Liver (tissue), 9 donors: ENCODE measurements around the gene NLRP6. TPM values are rescaled to one million over a fixed set of nuclear protein-coding genes. Genes with fewer than 3 reads are reported as not detected.
"Not testable (repeated sequence)": the region's sequence is repeated elsewhere in the genome, so short reads cannot be mapped to it uniquely, and the experiment has no call there.

Experiments used
- DNase-seq: peaks from one replicate; pipeline ENCODE4 v3.0.0-alpha.2; 2017; ENCODE audit warnings: low spot score
- H3K27ac ChIP-seq, 2 donors: one replicate each; pipeline ENCODE4 v1.7.0; 2013; ENCODE audit warnings: inconsistent platforms in 2 of 2, low read length in 2 of 2, control low read depth in 1 of 2, low read depth in 1 of 2, mild to moderate bottlenecking in 1 of 2
- H3K27me3 ChIP-seq, 4 donors: one replicate each; pipeline versions ENCODE4 v1.6.1 to v1.7.0; 2013; ENCODE audit warnings: low read length in 3 of 4, inconsistent platforms in 1 of 4, mild to moderate bottlenecking in 1 of 4, moderate library complexity in 1 of 4; ENCODE audit not compliant: control insufficient read depth in 4 of 4, insufficient read depth in 4 of 4
- H3K36me3 ChIP-seq, 4 donors: one replicate each; pipeline versions ENCODE4 v1.6.1 to v1.7.0; 2013; ENCODE audit warnings: low read length in 3 of 4, mild to moderate bottlenecking in 3 of 4, low read depth in 1 of 4, moderate library complexity in 1 of 4; ENCODE audit not compliant: control insufficient read depth in 4 of 4, insufficient read depth in 3 of 4
- H3K4me1 ChIP-seq, 4 donors: one replicate each; pipeline versions ENCODE4 v1.6.1 to v1.7.0; 2013; ENCODE audit warnings: low read length in 3 of 4, mild to moderate bottlenecking in 3 of 4, moderate library complexity in 1 of 4; ENCODE audit not compliant: control insufficient read depth in 4 of 4, insufficient read depth in 4 of 4
- H3K4me3 ChIP-seq, 3 donors: one replicate each; pipeline versions ENCODE4 v1.6.1 to v1.7.0; 2013; ENCODE audit warnings: low read length in 3 of 3, control low read depth in 1 of 3, low read depth in 1 of 3, mild to moderate bottlenecking in 1 of 3
- H3K9ac ChIP-seq, 2 donors: one replicate each; pipeline ENCODE4 v1.7.0; 2013; ENCODE audit warnings: low read length in 2 of 2, mild to moderate bottlenecking in 2 of 2, moderate library complexity in 2 of 2, control low read depth in 1 of 2, low read depth in 1 of 2
- H3K9me3 ChIP-seq, 4 donors: one replicate each; pipeline versions ENCODE4 v1.6.1 to v1.7.0; 2013; ENCODE audit warnings: low read length in 3 of 4; ENCODE audit not compliant: control insufficient read depth in 4 of 4
- ATF3 ChIP-seq: IDR thresholded peaks from 2 replicates; pipeline ENCODE4 v1.6.1; 2016; ENCODE audit warnings: antibody characterized with exemption
- CTCF ChIP-seq: fragments of 150-350 bp; IDR thresholded peaks from 2 replicates; pipeline ENCODE4 v1.5.1; 2017; ENCODE audit warnings: improper control_type of control experiment, low read depth, low read length; ENCODE audit not compliant: missing input control
- EGR1 ChIP-seq, 2 donors: IDR thresholded peaks; 2 replicates each; pipeline ENCODE4 v1.6.1; 2016 to 2018; ENCODE audit warnings: antibody characterized with exemption in 2 of 2, low read depth in 2 of 2
- FOXA1 ChIP-seq: IDR thresholded peaks from 2 replicates; pipeline ENCODE4 v1.6.1; 2016; ENCODE audit warnings: antibody characterized with exemption
- FOXA2 ChIP-seq: IDR thresholded peaks from 2 replicates; pipeline ENCODE4 v1.6.1; 2016; ENCODE audit warnings: antibody characterized with exemption
- GABPA ChIP-seq, 2 donors: IDR thresholded peaks in 1 of 2; conservative IDR thresholded peaks in 1 of 2; 2 replicates each; pipeline ENCODE4 v1.6.1; 2016; ENCODE audit warnings: antibody characterized with exemption in 2 of 2, mild to moderate bottlenecking in 1 of 2, moderate library complexity in 1 of 2
- HNF4A ChIP-seq, 2 donors: conservative IDR thresholded peaks; 2 replicates each; pipeline ENCODE4 v1.6.1; 2016; ENCODE audit warnings: antibody characterized with exemption in 2 of 2, mild to moderate bottlenecking in 2 of 2
- HNF4G ChIP-seq: IDR thresholded peaks from 2 replicates; pipeline ENCODE4 v1.6.1; 2016; ENCODE audit warnings: antibody characterized with exemption
- JUND ChIP-seq, 2 donors: IDR thresholded peaks; 2 replicates each; pipeline ENCODE4 v1.6.1; 2016; ENCODE audit warnings: antibody characterized with exemption in 2 of 2
- MAX ChIP-seq: IDR thresholded peaks from 2 replicates; pipeline ENCODE4 v1.6.1; 2016; ENCODE audit warnings: antibody characterized with exemption
- RAD21 ChIP-seq, 2 donors: IDR thresholded peaks; 2 replicates each; pipeline ENCODE4 v1.6.1; 2016; ENCODE audit warnings: antibody characterized with exemption in 2 of 2, mild to moderate bottlenecking in 2 of 2
- REST ChIP-seq: IDR thresholded peaks from 2 replicates; pipeline ENCODE4 v1.6.1; 2016; ENCODE audit warnings: antibody characterized with exemption, mild to moderate bottlenecking
- RXRA ChIP-seq, 2 donors: IDR thresholded peaks; 2 replicates each; pipeline ENCODE4 v1.6.1; 2017 to 2018; ENCODE audit warnings: antibody characterized with exemption in 2 of 2, mild to moderate bottlenecking in 1 of 2
- SP1 ChIP-seq: IDR thresholded peaks from 2 replicates; pipeline ENCODE4 v1.6.1; 2018; ENCODE audit warnings: antibody characterized with exemption, mild to moderate bottlenecking
- YY1 ChIP-seq: IDR thresholded peaks from 2 replicates; pipeline ENCODE4 v1.6.1; 2016; ENCODE audit warnings: antibody characterized with exemption, mild to moderate bottlenecking
- ZBTB33 ChIP-seq: IDR thresholded peaks from 2 replicates; pipeline ENCODE4 v1.6.1; 2016; ENCODE audit warnings: antibody characterized with exemption
- WGBS: extraction: QIAGEN DNeasy Blood & Tissue Kit; methylation state at CpG from one replicate; pipeline ENCODE4 v1.1.7; 2013; 5-methylcytosine and 5-hydroxymethylcytosine counted together
- polyA plus RNA-seq, 2 donors: library from polyadenylated mRNA; stranded (reverse) in 1 of 2; unstranded in 1 of 2; fragments of 200-250 nt in 1 of 2; fragments of >200 nt in 1 of 2; fragmentation: Nextera tagmentation in 1 of 2; extraction: Ambion mirVana in 1 of 2; gene quantifications; one replicate each; pipeline versions ENCODE4 v1.2.1 to v1.2.3, GENCODE V29; 2013 to 2015
- total RNA-seq, 2 donors: library from RNA; depleted of rRNA; stranded (reverse); fragments of >200 nt; gene quantifications; one replicate each; pipeline ENCODE4 v1.2.3, GENCODE V29; 2014
- donor health status: healthy.
- donor health status: healthy.
- donor health status: healthy.
- donor health status: healthy.
- donor health status: healthy.

The NLRP6 gene
- total and polyA plus RNA-seq, 4 donors, result 0.05 to 5.7 (median 0.97) TPM

- TF ChIP-seq MAX, result peak; percentile 5
- TF ChIP-seq SP1, result peak; percentile 6
- peak; percentile 36 for TF ChIP-seq YY1
- DNase-seq, H3K27me3 ChIP-seq, H3K36me3 ChIP-seq, H3K4me1 ChIP-seq, H3K9me3 ChIP-seq: not testable (repeated sequence)
- Histone ChIP-seq H3K9ac (peak overlapping the region in 1 of 2 donors; percentile 53), H3K4me3 (peak overlapping the region in 2 of 3 donors; percentile 4 to 30), H3K27ac (peak overlapping the region; percentile 60 to 84)
- 49% methylated on average over 16 of the region's 16 CpGs for WGBS
Measured at GRCh38 chr11:268716-269145, 9.5 kb upstream of the NLRP6 start.

- H3K9ac ChIP-seq, result peak overlapping the region in 1 of 2 donors; percentile 53
- no peak for TF ChIP-seq EGR1 (IDR thresholded peaks at IDR 0.05; ENCODE audit: low read depth in 2 of 2)
- TF ChIP-seq MAX, result peak; percentile 4
- no peak for TF ChIP-seq HNF4G
- peak; percentile 16 for TF ChIP-seq CTCF
- TF ChIP-seq SP1, result peak; percentile 34
- WGBS, result 49% methylated on average over 21 of the region's 21 CpGs
- peaks cover 0 to 3% (median 0%) of the 10 kb centered on the region in 4 donors for H3K4me1 ChIP-seq
- DNase-seq, result no peak
- peak overlapping the region in 2 of 3 donors; percentile 4 to 30 for H3K4me3 ChIP-seq
- peaks cover 0 to 1% (median 0%) of the 10 kb centered on the region in 4 donors for H3K9me3 ChIP-seq
- H3K27me3 ChIP-seq, result no peaks in the 10 kb centered on the region
- no peaks in the 10 kb centered on the region for H3K36me3 ChIP-seq
- peak overlapping the region; percentile 60 to 84 for H3K27ac ChIP-seq
Measured at GRCh38 chr11:269146-269890, 8.9 kb upstream of the NLRP6 start.

GRCh38 chr11:270451-271318 is 7.5 kb upstream of the NLRP6 start:
- H3K36me3 ChIP-seq, result no peaks in the 10 kb centered on the region
- 85% methylated on average over 18 of the region's 18 CpGs for WGBS
- H3K9ac ChIP-seq, result no peak overlapping the region
- peak; percentile 30 for DNase-seq
- H3K4me1 ChIP-seq, result peaks cover 0 to 3% (median 0%) of the 10 kb centered on the region in 4 donors
- peaks cover 0 to 1% (median 0%) of the 10 kb centered on the region in 4 donors for H3K9me3 ChIP-seq
- H3K27ac ChIP-seq, result peak overlapping the region in 1 of 2 donors; percentile 18
- no peaks in the 10 kb centered on the region for H3K27me3 ChIP-seq
- H3K4me3 ChIP-seq, result no peak overlapping the region
- TF ChIP-seq HNF4A (conservative IDR thresholded peaks at IDR 0.05) (no peak), ZBTB33 (no peak), YY1 (no peak), EGR1 (IDR thresholded peaks at IDR 0.05; ENCODE audit: low read depth in 2 of 2) (no peak), FOXA2 (no peak), FOXA1 (no peak), GABPA (IDR thresholded peaks at IDR 0.05 in 1 of 2, conservative IDR thresholded peaks at IDR 0.05 in 1 of 2) (no peak), RAD21 (IDR thresholded peaks at IDR 0.05) (no peak), MAX (no peak), RXRA (IDR thresholded peaks at IDR 0.05) (no peak), ATF3 (no peak), JUND (IDR thresholded peaks at IDR 0.05) (no peak), REST (no peak), SP1 (no peak)
